HepG2 (cell line): ENCODE data around the gene FDPS. TPM values are rescaled to one million over a fixed set of nuclear protein-coding genes. Genes with fewer than 3 reads are reported as not detected.

ENCODE experiments used
- ATF7-NPFF ChIP-seq: sonication (generic); formaldehyde crosslinking; IDR thresholded peaks from 2 replicates; pipeline ENCODE4 v1.8.1; 2023; ENCODE audit warnings: mild to moderate bottlenecking, low read depth, missing genetic modification reagents, moderate library complexity
- BHLHE40 ChIP-seq: IDR thresholded peaks from 2 replicates; pipeline ENCODE4 v1.6.1; 2011; ENCODE audit warnings: low read length, improper control_type of control experiment
- CC2D1A ChIP-seq: sonication (generic); formaldehyde crosslinking; IDR thresholded peaks from 2 replicates; pipeline ENCODE4 v1.8.1; 2023; ENCODE audit warnings: mild to moderate bottlenecking, missing genetic modification reagents
- CREB1 ChIP-seq, 2 experiments: fragments of 450-650 bp in 1 of 2; IDR thresholded peaks; 2 replicates each; pipeline ENCODE4 v1.6.1; 2016 to 2017; ENCODE audit warnings: control low read depth in 1 of 2, mild to moderate bottlenecking in 1 of 2, missing compliant biosample characterization in 1 of 2, missing genetic modification characterization in 1 of 2
- HDAC1 ChIP-seq: sonication (generic); formaldehyde crosslinking; IDR thresholded peaks from 2 replicates; pipeline ENCODE4 v1.5.1; 2020; ENCODE audit warnings: mild to moderate bottlenecking, missing genetic modification reagents
- IKZF4 ChIP-seq: sonication (generic); formaldehyde crosslinking; IDR thresholded peaks from 2 replicates; pipeline ENCODE4 v1.5.1; 2020; ENCODE audit warnings: borderline replicate concordance, mild to moderate bottlenecking, low read depth, missing genetic modification reagents; ENCODE audit errors: not compliant biosample characterization
- KAT2B ChIP-seq: fragments of 150-350 bp; IDR thresholded peaks from 2 replicates; pipeline ENCODE4 v1.6.1; 2014; ENCODE audit warnings: low read depth, low read length, borderline replicate concordance
- KLF15 ChIP-seq: sonication (generic); formaldehyde crosslinking; IDR thresholded peaks from 2 replicates; pipeline ENCODE4 v1.8.1; 2023; ENCODE audit warnings: borderline replicate concordance, mild to moderate bottlenecking, inconsistent platforms, missing genetic modification reagents, mixed read lengths
- PHF5A ChIP-seq: IDR thresholded peaks from one replicate; pipeline ENCODE4 v1.6.1; 2018; ENCODE audit warnings: low read depth, missing genetic modification reagents; ENCODE audit not compliant: unreplicated experiment
- SOX13 ChIP-seq, 3 experiments: fragments of 450-650 bp in 1 of 3; sonication (generic) in 1 of 3; formaldehyde crosslinking in 1 of 3; IDR thresholded peaks in 2 of 3; conservative IDR thresholded peaks in 1 of 3; 2 replicates each; pipeline versions ENCODE4 v1.5.0 to v1.6.1; 2016 to 2020; ENCODE audit warnings: antibody characterized with exemption in 1 of 3, mild to moderate bottlenecking in 1 of 3, missing compliant biosample characterization in 1 of 3, missing genetic modification reagents in 1 of 3, moderate library complexity in 1 of 3
- ZNF318 ChIP-seq: sonication (generic); formaldehyde crosslinking; IDR thresholded peaks from 2 replicates; pipeline ENCODE4 v1.4.0; 2020; ENCODE audit warnings: mild to moderate bottlenecking, missing genetic modification reagents
- ZNF629 ChIP-seq: sonication (generic); formaldehyde crosslinking; conservative IDR thresholded peaks from 2 replicates; pipeline ENCODE4 v1.5.0; 2020; ENCODE audit warnings: missing genetic modification reagents
- ZNF75D ChIP-seq: sonication (generic); formaldehyde crosslinking; IDR thresholded peaks from 2 replicates; pipeline ENCODE4 v1.8.1; 2023; ENCODE audit warnings: missing genetic modification reagents, mild to moderate bottlenecking, borderline replicate concordance
- polyA plus RNA-seq, 8 experiments: library from polyadenylated mRNA; depleted of rRNA in 3 of 8; stranded (reverse) in 7 of 8; unstranded in 1 of 8; fragments of >200 nt; fragmentation: Illumina TruSeq in 4 of 8; extraction: Trizol in 4 of 8; gene quantifications; 2 replicates each; pipeline versions ENCODE4 v1.2.1 to v1.2.3, GENCODE V29; 2011 to 2016; ENCODE audit warnings: low read depth in 4 of 8, missing spikeins in 1 of 8, mixed read lengths in 1 of 8; ENCODE audit not compliant: insufficient read depth in 1 of 8
- total RNA-seq, 5 experiments: library from RNA; depleted of rRNA; stranded (reverse); fragments of >200 nt; fragmentation: Illumina TruSeq; extraction: Trizol; gene quantifications; 2 replicates each; pipeline ENCODE4 v1.2.3, GENCODE V29; 2016; ENCODE audit warnings: low read depth in 1 of 5
- TF ChIP-seq, protein P1 (sequence below): sonication (generic); formaldehyde crosslinking; IDR thresholded peaks from 2 replicates; pipeline ENCODE4 v1.5.0; 2020; ENCODE audit warnings: mild to moderate bottlenecking, missing genetic modification reagents
- TF ChIP-seq, protein P2 (sequence below): sonication (generic); formaldehyde crosslinking; IDR thresholded peaks from 2 replicates; pipeline ENCODE4 v1.8.0; 2023; ENCODE audit warnings: mild to moderate bottlenecking, missing genetic modification reagents

Gene FDPS
- total and polyA plus RNA-seq, 2 of the 13 experiments (the other 11 are each of a cell fraction or from before 2014, with no cell fraction given): 264 to 519 TPM

DNA sequence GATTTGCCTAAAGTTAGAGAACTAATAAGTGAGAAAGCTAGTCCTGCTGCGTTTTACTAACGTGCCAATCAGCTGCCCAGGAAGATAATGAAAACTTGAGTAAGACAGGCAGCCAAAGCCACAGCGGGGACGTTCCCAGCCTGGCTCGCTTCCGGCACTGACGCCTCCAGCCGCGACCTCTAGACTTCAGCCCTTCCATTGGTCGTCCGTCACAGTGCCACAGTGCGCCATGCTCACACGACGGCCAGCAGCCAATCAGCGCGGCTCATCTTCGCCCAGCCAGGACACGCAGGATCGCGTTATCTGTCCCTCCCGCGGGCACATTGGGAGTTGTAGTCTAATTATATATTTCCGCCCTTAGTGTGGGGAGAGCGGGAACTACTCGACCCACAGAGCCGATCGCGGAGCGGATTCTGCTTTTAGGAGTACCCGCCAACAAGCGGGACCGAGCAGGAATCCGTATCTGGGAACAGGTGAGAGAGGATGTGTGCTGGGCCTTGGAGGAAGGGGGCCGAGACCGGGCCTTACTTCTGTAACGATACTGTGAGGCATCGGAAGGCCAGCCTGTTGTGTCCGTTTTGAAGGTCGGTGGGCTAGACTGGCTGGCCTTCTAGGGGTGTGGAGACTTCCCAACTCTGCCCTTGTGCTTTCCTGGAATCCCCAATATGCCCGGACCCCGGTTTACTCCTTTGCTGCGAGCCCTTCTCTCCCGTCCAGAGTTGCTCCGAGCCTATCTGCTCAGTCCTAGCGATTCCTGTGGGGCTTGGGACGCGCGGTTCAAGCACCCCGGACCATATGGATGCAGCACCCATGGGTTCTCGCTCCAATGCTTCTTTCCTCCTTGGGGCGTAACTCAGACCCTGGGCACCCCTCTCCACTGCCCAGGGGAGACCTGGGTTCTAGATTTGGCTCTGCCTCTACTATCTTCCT lies at the start of gene FDPS (continued):
- TF ChIP-seq, protein P1, sequence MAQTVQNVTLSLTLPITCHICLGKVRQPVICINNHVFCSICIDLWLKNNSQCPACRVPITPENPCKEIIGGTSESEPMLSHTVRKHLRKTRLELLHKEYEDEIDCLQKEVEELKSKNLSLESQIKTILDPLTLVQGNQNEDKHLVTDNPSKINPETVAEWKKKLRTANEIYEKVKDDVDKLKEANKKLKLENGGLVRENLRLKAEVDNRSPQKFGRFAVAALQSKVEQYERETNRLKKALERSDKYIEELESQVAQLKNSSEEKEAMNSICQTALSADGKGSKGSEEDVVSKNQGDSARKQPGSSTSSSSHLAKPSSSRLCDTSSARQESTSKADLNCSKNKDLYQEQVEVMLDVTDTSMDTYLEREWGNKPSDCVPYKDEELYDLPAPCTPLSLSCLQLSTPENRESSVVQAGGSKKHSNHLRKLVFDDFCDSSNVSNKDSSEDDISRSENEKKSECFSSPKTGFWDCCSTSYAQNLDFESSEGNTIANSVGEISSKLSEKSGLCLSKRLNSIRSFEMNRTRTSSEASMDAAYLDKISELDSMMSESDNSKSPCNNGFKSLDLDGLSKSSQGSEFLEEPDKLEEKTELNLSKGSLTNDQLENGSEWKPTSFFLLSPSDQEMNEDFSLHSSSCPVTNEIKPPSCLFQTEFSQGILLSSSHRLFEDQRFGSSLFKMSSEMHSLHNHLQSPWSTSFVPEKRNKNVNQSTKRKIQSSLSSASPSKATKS (CRISPR knock-in tag): no peak
- TF ChIP-seq PHF5A (no peak), ZNF629 (CRISPR knock-in tag) (no peak), HDAC1 (CRISPR knock-in tag) (peak; percentile 68; the same call in 1 of the 2 replicates), IKZF4 (CRISPR knock-in tag) (no peak), SOX13 (IDR thresholded peaks at IDR 0.05) (no peak), SOX13 (CRISPR knock-in tag; conservative IDR thresholded peaks at IDR 0.05 in 1 of 2, IDR thresholded peaks at IDR 0.05 in 1 of 2) (peak in 1 of 2 experiments; percentile 7; a peak in 1 of 4 replicates), ATF7-NPFF (no peak), KLF15 (CRISPR knock-in tag) (no peak), KAT2B (no peak), CREB1 (IDR thresholded peaks at IDR 0.05) (peak; percentile 92), CREB1 (CRISPR knock-in tag; IDR thresholded peaks at IDR 0.05) (peak; percentile 99), ZNF75D (CRISPR knock-in tag) (no peak), BHLHE40 (peak; percentile 50; the same call in 1 of the 2 replicates), ZNF318 (no peak), CC2D1A (CRISPR knock-in tag) (no peak)
- TF ChIP-seq, protein P2, sequence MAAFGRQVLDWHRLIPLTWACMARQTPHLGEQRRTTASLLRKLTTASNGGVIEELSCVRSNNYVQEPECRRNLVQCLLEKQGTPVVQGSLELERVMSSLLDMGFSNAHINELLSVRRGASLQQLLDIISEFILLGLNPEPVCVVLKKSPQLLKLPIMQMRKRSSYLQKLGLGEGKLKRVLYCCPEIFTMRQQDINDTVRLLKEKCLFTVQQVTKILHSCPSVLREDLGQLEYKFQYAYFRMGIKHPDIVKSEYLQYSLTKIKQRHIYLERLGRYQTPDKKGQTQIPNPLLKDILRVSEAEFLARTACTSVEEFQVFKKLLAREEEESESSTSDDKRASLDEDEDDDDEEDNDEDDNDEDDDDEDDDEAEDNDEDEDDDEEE (CRISPR knock-in tag): no peak; the same call in 1 of the 2 replicates
